ENCODE data around the gene GPR161.

The GPR161 gene

GRCh38 chr1:168104535-168104934 lies 32.2 kb downstream of the GPR161 start:
- no peak for DNase-seq

GRCh38 chr1:168102487-168102886 lies 34.2 kb downstream of the GPR161 start:
- no peak for DNase-seq

GRCh38 chr1:168101336-168101735 lies 35.4 kb downstream of the GPR161 start:
- no peak for DNase-seq

- no peak for DNase-seq
Observed at GRCh38 chr1:168100315-168101002, 36.3 kb downstream of the GPR161 start.

- DNase-seq: no peak
Observed at GRCh38 chr1:168099337-168099801, 37.4 kb downstream of the GPR161 start.

- DNase-seq: no peak
Observed at GRCh38 chr1:168098534-168099320, 38.0 kb downstream of the GPR161 start.

- no peak for DNase-seq
Observed at GRCh38 chr1:168097921-168098528, 38.7 kb downstream of the GPR161 start.

GRCh38 chr1:168096296-168097165 lies 40.2 kb downstream of the GPR161 start:
- no peak for DNase-seq

- DNase-seq: no peak
Observed at GRCh38 chr1:168095476-168095875, 41.3 kb downstream of the GPR161 start.

GRCh38 chr1:168093616-168094015 lies 43.1 kb downstream of the GPR161 start:
- no peak for DNase-seq

GRCh38 chr1:168092566-168093355 lies 44.0 kb downstream of the GPR161 start:
- peak; percentile 23 for DNase-seq

GRCh38 chr1:168091720-168092550 lies 44.8 kb downstream of the GPR161 start:
- no peak for DNase-seq

GRCh38 chr1:168091063-168091462 lies 45.7 kb downstream of the GPR161 start:
- DNase-seq: no peak

- no peak for DNase-seq
Observed at GRCh38 chr1:168090395-168090794, 46.3 kb downstream of the GPR161 start.

- DNase-seq: no peak
Observed at GRCh38 chr1:168089979-168090337, 46.8 kb downstream of the GPR161 start.

GRCh38 chr1:168089326-168089978 lies 47.3 kb downstream of the GPR161 start:
- DNase-seq: no peak

GRCh38 chr1:168088511-168089325 lies 48.0 kb downstream of the GPR161 start:
- peak; percentile 67 for DNase-seq

- no peak for DNase-seq
Observed at GRCh38 chr1:168087696-168088095, 49.0 kb downstream of the GPR161 start.

- DNase-seq: no peak
Observed at GRCh38 chr1:168086438-168086837, 50.3 kb downstream of the GPR161 start.

GRCh38 chr1:168085401-168085872 lies 51.3 kb downstream of the GPR161 start:
- no peak for DNase-seq

Measured in NCI-H146 (cell line).